Loucy (cell line): ENCODE measurements around the gene SLC9A2.

ENCODE experiments used
- CTCF ChIP-seq: fragments of 200-600 bp; sonication (generic); conservative IDR thresholded peaks from 2 replicates; pipeline ENCODE4 v1.5.1; 2014; ENCODE audit warnings: mild to moderate bottlenecking, antibody characterized with exemption, low read length
- EZH2phosphoT487 ChIP-seq: fragments of 200-600 bp; IDR thresholded peaks from 2 replicates; pipeline ENCODE4 v1.6.1; 2018; ENCODE audit warnings: antibody characterized with exemption, mild to moderate bottlenecking, moderate library complexity, borderline replicate concordance

DNA sequence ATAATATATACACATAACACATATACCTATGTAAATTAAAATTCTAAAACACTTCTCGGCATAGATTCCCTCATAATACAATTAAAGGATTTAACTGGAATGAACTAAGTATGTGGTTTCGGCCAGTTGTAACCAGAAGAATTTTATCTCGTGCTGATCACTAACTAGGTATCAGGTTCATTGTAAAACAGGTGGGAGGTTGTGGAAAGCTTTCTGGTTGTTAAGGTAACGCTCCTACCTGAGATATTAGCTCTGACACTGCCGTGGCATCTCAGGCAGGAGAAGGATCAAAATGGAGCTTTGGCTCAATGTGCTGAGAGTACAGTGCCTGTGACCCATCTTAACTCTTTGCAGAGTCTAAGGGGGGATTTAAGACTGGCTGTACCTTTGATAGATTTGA is 42.5 kb downstream of the SLC9A2 start:
- TF ChIP-seq CTCF (no peak), EZH2phosphoT487 (no peak)
